HEK293 (cell line): ENCODE measurements around the gene SMAD1.

Experiments
- CTCF ChIP-seq: fragments of 450-650 bp; formaldehyde crosslinking; IDR thresholded peaks from 2 replicates; pipeline ENCODE4 v1.5.1; 2016; ENCODE audit warnings: missing biosample characterization, missing genetic modification characterization
- REST ChIP-seq: fragments of 450-650 bp; formaldehyde crosslinking; IDR thresholded peaks from 2 replicates; pipeline ENCODE4 v1.5.1; 2016; ENCODE audit warnings: missing biosample characterization, missing genetic modification characterization
- TCF7L2 ChIP-seq: IDR thresholded peaks from 2 replicates; pipeline ENCODE4 v1.6.1; 2011; ENCODE audit warnings: low read depth, mild to moderate bottlenecking, inconsistent platforms, low read length, moderate library complexity, borderline replicate concordance
- ZBTB26 ChIP-seq: fragments of 450-650 bp; formaldehyde crosslinking; optimal IDR thresholded peaks from 2 replicates; pipeline ENCODE3; 2016; ENCODE audit warnings: missing biosample characterization, mild to moderate bottlenecking, missing genetic modification characterization
- ZNF112 ChIP-seq: fragments of 450-650 bp; formaldehyde crosslinking; IDR thresholded peaks from 2 replicates; pipeline ENCODE4 v1.5.0; 2017; ENCODE audit warnings: missing biosample characterization, missing genetic modification characterization
- ZNF16 ChIP-seq: fragments of 450-650 bp; formaldehyde crosslinking; IDR thresholded peaks from 2 replicates; pipeline ENCODE4 v1.5.1; 2016; ENCODE audit warnings: low read depth, missing biosample characterization, missing genetic modification characterization
- ZNF184 ChIP-seq: fragments of 450-650 bp; IDR thresholded peaks from 2 replicates; pipeline ENCODE4 v1.5.1; 2018; ENCODE audit warnings: missing biosample characterization, mild to moderate bottlenecking, missing genetic modification characterization
- ZNF302 ChIP-seq: fragments of 450-650 bp; formaldehyde crosslinking; IDR thresholded peaks from 2 replicates; pipeline ENCODE4 v1.5.1; 2016; ENCODE audit warnings: missing biosample characterization, missing genetic modification characterization, low read depth
- ZNF335 ChIP-seq: fragments of 450-650 bp; formaldehyde crosslinking; conservative IDR thresholded peaks from 2 replicates; pipeline ENCODE4 v1.5.1; 2016; ENCODE audit warnings: missing biosample characterization, missing genetic modification characterization
- ZNF624 ChIP-seq: fragments of 450-650 bp; formaldehyde crosslinking; IDR thresholded peaks from 2 replicates; pipeline ENCODE4 v1.5.1; 2017; ENCODE audit warnings: missing biosample characterization, missing genetic modification characterization

- TF ChIP-seq CTCF (tag by site-specific recombination) (no peak), ZNF184 (tag by site-specific recombination) (no peak), ZNF112 (tag by site-specific recombination) (no peak), ZNF624 (tag by site-specific recombination) (no peak), ZBTB26 (tag by site-specific recombination) (no peak), ZNF302 (tag by site-specific recombination) (no peak), TCF7L2 (no peak), ZNF16 (tag by site-specific recombination) (no peak), ZNF335 (no peak), REST (tag by site-specific recombination) (no peak)
Observed at GRCh38 chr4:145567516-145567915, 85.9 kb downstream of the SMAD1 start.
